Upper lobe of right lung (tissue), 1 donor: Measurements from ENCODE around the gene UBL4B. TPM values are rescaled to one million over a fixed set of nuclear protein-coding genes. Genes with fewer than 3 reads are reported as not detected.

Experiments
- ATAC-seq: fragments of 200-7000 bp; cut with Tn5 transposase; one replicate; pipeline ENCODE4 v1.9.1; 2020; ENCODE audit warnings: mild to moderate bottlenecking, moderate library complexity
- DNase-seq: peaks from one replicate; pipeline ENCODE4 v3.0.0-alpha.2; 2020
- H3K27ac ChIP-seq: fragments of 200-600 bp; one replicate; pipeline ENCODE4 v1.8.0; 2022
- H3K27me3 ChIP-seq: fragments of 200-600 bp; one replicate; pipeline ENCODE4 v1.8.0; 2022; ENCODE audit warnings: mild to moderate bottlenecking
- H3K36me3 ChIP-seq: fragments of 200-600 bp; one replicate; pipeline ENCODE4 v1.8.0; 2022
- H3K4me1 ChIP-seq: fragments of 200-600 bp; one replicate; pipeline ENCODE4 v1.8.0; 2022
- H3K4me3 ChIP-seq: fragments of 200-600 bp; one replicate; pipeline ENCODE4 v1.8.0; 2022; ENCODE audit warnings: mild to moderate bottlenecking
- H3K9me3 ChIP-seq: fragments of 200-600 bp; one replicate; pipeline ENCODE4 v1.8.0; 2022
- intact Hi-C: fragments of 100-400 bp; cut with DNase I; formaldehyde crosslinking; loops from one replicate; pipeline ENCODE4 v1.11.0; 2022
- total RNA-seq: library from RNA; stranded (reverse); fragmentation: NEBNext Ultra II Directional; extraction: Animal tissue kit (Norgen Biotek cat#: 25700); gene quantifications from one replicate; pipeline ENCODE4 v1.2.1, GENCODE V29; 2021
- TF ChIP-seq, protein P1 (sequence below): fragments of 200-600 bp; IDR thresholded peaks from one replicate; pipeline ENCODE4 v1.8.0; 2022; ENCODE audit warnings: antibody characterized with exemption
- donor health status: DM: no; HTN: yes; CAD: no; lungs with severe emphysema.

The UBL4B gene
- total RNA-seq, 1 donor from 2014 or later: not detected

- no peak for ATAC-seq
- H3K4me3 ChIP-seq: no peak overlapping the region
- no peak for DNase-seq
- H3K27me3 ChIP-seq: peaks cover 69% of the 10 kb centered on the region
- no peaks in the 10 kb centered on the region for H3K9me3 ChIP-seq
- H3K4me1 ChIP-seq: no peaks in the 10 kb centered on the region
- TF ChIP-seq, protein P1, sequence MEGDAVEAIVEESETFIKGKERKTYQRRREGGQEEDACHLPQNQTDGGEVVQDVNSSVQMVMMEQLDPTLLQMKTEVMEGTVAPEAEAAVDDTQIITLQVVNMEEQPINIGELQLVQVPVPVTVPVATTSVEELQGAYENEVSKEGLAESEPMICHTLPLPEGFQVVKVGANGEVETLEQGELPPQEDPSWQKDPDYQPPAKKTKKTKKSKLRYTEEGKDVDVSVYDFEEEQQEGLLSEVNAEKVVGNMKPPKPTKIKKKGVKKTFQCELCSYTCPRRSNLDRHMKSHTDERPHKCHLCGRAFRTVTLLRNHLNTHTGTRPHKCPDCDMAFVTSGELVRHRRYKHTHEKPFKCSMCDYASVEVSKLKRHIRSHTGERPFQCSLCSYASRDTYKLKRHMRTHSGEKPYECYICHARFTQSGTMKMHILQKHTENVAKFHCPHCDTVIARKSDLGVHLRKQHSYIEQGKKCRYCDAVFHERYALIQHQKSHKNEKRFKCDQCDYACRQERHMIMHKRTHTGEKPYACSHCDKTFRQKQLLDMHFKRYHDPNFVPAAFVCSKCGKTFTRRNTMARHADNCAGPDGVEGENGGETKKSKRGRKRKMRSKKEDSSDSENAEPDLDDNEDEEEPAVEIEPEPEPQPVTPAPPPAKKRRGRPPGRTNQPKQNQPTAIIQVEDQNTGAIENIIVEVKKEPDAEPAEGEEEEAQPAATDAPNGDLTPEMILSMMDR: no peak
- H3K36me3 ChIP-seq: no peaks in the 10 kb centered on the region
- intact Hi-C loops: no loop called here
- no peak overlapping the region for H3K27ac ChIP-seq
Measured at GRCh38 chr1:110144366-110144765, 32.1 kb downstream of the UBL4B start.

- Histone ChIP-seq H3K4me1 (no peaks in the 10 kb centered on the region), H3K9me3 (no peaks in the 10 kb centered on the region), H3K27ac (no peak overlapping the region), H3K4me3 (no peak overlapping the region), H3K27me3 (peaks cover 71% of the 10 kb centered on the region), H3K36me3 (no peaks in the 10 kb centered on the region)
- DNase-seq: no peak
- TF ChIP-seq, protein P1: no peak
- no peak for ATAC-seq
- intact Hi-C loops: no loop called here
Measured at GRCh38 chr1:110148961-110149360, 36.7 kb downstream of the UBL4B start.

GRCh38 chr1:110150330-110151174, 38.3 kb downstream of the UBL4B start, which contains the start of gene SLC6A17:
Gene SLC6A17 (plus strand): TSS chr1:110150494. CDS start chr1:110166930, 16,436 bp downstream.
- Histone ChIP-seq H3K36me3 (no peaks in the 10 kb centered on the region), H3K9me3 (no peaks in the 10 kb centered on the region), H3K4me1 (no peaks in the 10 kb centered on the region), H3K27me3 (peaks cover 67% of the 10 kb centered on the region), H3K4me3 (no peak within 1 kb of the TSS), H3K27ac (no peak within 1 kb of the TSS)
- DNase-seq (no peak), ATAC-seq (peak; percentile 15)
- TF ChIP-seq, protein P1: no peak
- intact Hi-C loops: no loop called here

DNA sequence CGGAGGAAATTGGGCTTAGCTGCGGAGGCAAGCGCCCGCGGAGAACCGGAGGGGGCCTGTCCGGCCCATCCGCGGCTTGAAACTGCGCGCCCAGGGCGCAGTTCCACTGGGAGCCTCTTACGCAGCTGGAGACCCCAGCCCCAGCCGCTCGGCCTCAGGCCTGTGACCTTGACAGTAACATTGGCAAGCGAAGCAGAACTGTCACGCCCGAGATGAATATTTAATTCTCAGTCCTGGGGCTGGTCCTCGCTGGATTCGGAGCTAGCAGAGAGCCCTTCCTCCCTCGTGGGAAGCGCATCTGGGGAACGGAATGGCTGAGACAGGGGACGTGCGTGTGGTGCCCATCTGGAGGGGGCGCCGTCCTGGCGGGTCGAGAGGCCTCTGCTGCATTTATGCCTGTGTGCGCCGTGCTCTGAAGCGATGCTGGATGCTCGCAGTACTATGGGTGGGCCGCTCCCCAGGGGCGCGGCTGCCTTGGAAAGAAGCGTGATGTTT, 39.0 kb downstream of the UBL4B start:
- Histone ChIP-seq H3K27me3 (peaks cover 68% of the 10 kb centered on the region), H3K9me3 (no peaks in the 10 kb centered on the region), H3K36me3 (no peaks in the 10 kb centered on the region), H3K27ac (no peak overlapping the region), H3K4me1 (no peaks in the 10 kb centered on the region), H3K4me3 (no peak overlapping the region)
- TF ChIP-seq, protein P1: no peak
- intact Hi-C loops: no loop called here
- no peak for ATAC-seq
- DNase-seq: no peak

DNA sequence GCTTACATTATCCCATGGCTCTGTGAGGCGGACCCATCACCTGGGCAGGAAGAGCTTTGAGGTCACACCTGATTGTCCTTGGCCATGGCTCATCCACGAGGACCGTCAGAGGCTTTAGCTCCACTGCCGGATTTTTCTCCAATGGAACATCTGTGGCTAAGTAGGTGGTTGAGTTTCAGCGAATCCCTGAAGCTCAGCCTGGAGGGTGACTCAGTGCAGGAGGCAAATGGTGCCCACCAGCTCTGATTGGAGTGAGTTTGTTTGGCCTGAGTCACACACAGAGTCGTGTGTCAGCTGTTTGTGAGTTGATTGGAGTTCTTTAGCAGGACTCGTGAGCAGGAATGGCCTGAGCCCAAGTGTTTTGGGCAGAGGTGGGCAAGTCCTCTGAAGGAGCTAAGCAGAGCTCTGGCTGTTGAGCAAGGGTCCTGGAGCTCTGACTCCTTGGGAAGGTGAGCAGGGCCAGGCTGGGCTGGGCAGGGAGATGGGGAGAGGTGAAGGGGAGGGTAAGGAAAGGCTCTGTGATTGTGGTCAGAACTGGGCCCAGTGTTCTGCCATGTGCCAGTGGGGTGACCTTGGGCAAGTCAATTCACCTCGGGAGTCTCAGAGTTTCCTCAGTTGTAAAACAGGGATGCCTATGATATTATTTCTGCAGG, 40.0 kb downstream of the UBL4B start:
- TF ChIP-seq, protein P1: no peak
- ATAC-seq: no peak
- Histone ChIP-seq H3K4me3 (no peak overlapping the region), H3K9me3 (no peaks in the 10 kb centered on the region), H3K27me3 (peaks cover 73% of the 10 kb centered on the region), H3K27ac (no peak overlapping the region), H3K4me1 (no peaks in the 10 kb centered on the region), H3K36me3 (no peaks in the 10 kb centered on the region)
- intact Hi-C loops: no loop called here
- no peak for DNase-seq
